MV-4-11 (cell line): Measurements from ENCODE around the gene ARHGEF19.
"Not testable (repeated sequence)": the region's sequence is repeated elsewhere in the genome, so short reads cannot be mapped to it uniquely, and the experiment has no call there.

Experiments used
- DNase-seq: peaks from one replicate; lab custom pipeline; 2025; lab: John Stamatoyannopoulos, UW

The ARHGEF19 gene

DNA sequence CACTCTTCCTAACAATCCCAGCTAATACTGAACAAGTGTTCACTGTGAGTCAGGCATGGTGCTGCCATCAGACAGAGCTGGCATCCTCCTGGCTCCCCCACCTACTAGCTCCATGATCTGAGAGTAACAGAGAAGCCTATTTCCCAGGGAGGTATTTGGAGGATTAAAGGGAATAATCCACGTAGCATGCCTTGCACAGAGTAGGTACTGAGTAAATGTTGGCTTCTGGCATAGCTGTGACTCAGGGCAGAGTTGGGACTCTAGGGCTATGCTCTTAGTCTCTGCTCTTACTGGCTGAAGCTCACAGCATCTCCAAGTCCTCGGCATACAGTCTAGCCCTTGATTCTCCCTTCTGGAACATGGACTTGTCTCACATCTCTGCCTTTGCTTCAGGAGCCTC is 8.2 kb downstream of the ARHGEF19 start:
- no peak for DNase-seq

- no peak for DNase-seq
These were observed 8.9 kb downstream of the ARHGEF19 start for GRCh38 chr1:16203550-16203949.

DNA sequence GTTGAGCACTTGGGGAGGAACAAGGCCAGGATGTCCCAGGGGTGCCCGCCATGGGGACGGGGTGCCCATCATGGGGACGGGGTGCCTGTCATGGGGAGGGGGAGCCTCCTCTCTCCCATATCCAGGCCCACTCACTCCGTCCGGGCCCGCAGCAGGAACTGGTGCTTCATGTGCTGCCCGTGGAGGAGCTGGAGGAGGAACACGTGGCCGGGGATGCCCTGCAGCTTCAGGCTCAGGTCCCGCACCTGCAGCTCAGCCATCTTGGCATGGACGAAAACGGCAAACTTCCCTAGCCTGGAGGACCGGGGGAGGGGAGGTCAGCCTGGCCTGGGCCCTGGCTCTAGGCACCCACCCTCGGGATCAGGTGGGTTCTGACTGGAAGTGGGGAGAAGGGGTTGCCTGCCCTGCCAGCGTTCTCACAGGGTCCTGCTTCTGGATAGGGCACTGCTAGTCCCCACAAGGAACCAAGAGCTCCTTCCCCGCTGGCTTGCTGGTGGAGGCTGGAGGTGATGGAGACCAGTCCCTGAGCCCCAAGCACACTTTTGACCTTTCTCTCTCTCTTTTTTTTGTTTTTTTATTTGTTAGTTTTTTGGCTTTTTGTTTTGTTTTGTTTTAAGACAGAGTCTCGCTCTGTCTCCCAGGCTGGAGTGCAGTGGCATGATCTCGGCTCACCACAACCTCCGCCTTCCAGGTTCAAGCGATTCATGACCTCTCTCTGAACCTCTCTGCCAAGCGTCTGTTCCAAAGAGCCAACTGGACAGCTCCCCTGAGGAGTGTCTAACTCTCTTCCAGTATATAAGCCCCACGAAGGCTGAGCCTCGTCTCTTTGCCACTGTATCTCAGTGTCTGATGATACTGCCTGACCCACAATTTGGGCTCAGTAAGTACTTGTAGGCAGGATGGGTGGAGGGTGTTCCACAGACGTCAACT is 9.9 kb downstream of the ARHGEF19 start:
- DNase-seq, result no peak

- DNase-seq, result no peak
These were observed 12.8 kb downstream of the ARHGEF19 start for GRCh38 chr1:16199700-16200099.

DNA sequence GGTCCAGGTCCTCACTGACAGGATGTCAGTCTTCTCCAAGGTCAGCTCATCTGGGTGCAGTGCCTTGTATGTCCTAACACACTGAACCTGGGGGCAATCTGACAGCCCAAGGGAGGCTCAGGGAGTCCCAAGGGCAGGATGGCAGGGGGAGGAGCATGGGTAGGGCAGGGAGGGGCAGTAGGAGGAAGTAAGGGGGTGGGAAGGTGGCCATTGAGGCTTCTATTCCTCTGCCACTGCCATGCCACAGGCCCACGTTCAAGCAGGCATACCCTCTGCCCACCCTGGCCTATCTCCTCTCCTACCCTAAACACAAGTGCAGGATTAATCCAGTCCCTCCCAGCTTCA is 13.3 kb downstream of the ARHGEF19 start:
- no peak for DNase-seq

GRCh38 chr1:16198444-16199156 is 13.9 kb downstream of the ARHGEF19 start:
- DNase-seq, result no peak

- no peak for DNase-seq
These were observed 15.6 kb downstream of the ARHGEF19 start for GRCh38 chr1:16196874-16197273.

DNA sequence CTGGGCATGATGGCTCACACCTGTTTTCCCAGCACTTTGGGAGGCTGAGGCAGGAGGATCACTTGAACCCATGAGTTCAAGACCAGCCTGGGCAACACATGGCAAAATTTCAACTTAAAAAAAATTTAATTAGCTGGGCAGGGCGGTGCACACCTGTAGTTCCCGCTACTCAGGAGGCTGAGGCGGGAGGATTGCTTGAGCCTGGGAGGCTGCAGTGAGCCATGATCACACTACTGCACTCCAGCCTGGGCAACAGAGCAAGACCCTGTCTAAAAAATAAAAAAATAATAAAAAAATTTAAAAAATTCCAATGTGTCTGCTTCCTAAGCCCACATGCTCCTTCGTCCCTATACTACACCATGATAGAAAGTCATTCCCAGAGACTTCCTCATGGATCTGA is 16.3 kb downstream of the ARHGEF19 start:
- not testable (repeated sequence) for DNase-seq

DNA sequence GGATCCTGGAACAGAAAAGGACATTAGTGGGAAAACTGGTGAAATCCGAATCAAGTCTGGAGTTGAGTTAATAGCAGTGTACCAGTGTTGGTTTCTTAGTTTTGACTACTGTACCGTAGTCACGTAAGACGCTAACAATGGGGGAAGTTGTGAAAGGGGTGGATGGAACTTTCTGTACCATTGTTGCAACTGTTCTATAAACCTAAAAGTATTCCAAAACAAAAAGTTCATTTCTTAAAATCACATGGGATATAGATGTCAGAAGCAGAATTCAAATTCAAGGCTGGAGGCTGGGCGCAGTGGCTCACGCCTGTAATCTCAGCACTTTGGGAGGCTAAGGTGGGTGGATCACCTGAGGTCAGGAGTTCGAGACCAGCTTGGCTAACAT is 16.9 kb downstream of the ARHGEF19 start:
- no peak for DNase-seq

GRCh38 chr1:16191916-16192546 is 20.4 kb downstream of the ARHGEF19 start:
- DNase-seq, result no peak

DNA sequence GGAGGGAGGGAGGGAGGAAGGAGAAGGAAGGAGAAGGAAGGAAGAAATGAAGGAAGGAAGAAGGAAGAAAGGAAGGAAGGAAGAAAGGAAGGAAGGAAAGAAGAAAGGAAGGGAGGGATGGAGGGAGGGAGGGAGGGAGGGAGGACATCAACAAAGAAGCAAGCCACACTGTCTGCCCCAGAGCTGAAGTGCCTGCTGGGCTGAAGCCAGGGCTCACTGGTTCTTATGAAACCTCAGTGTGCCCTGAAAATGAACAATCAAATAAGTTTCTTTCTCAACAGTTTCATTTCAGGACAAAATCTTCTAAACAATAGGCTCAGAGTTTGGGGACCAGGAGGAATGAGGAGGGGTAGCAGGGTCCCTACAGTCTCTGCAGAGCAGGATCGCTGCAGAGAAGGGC is 21.1 kb downstream of the ARHGEF19 start:
- no peak for DNase-seq

- DNase-seq, result no peak
These were observed 22.4 kb downstream of the ARHGEF19 start for GRCh38 chr1:16189921-16190621.

DNA sequence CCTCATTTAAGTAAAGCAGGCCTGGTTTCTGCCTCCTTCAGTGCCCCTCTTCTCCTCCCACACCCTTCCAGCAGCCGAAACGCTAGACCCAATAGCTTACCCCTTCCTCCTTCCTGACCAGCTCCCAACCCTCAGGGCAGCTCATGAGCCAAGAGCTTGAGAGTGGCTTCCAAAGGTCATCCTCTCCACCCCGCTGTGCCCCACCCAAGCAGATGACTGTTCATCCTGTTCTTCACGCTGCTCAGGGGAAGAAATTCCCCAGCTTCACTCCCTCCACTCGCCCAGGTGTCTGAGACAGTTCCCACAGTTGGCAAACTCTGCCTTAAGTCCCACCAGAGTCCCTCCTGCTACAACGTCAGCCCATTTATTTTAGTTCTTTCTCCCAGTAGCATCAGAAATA is 23.4 kb downstream of the ARHGEF19 start:
- DNase-seq, result no peak

- DNase-seq, result peak; percentile 15
These were observed 24.6 kb downstream of the ARHGEF19 start for GRCh38 chr1:16187748-16188401.

GRCh38 chr1:16186655-16187235 is 25.7 kb downstream of the ARHGEF19 start:
- DNase-seq, result no peak

DNA sequence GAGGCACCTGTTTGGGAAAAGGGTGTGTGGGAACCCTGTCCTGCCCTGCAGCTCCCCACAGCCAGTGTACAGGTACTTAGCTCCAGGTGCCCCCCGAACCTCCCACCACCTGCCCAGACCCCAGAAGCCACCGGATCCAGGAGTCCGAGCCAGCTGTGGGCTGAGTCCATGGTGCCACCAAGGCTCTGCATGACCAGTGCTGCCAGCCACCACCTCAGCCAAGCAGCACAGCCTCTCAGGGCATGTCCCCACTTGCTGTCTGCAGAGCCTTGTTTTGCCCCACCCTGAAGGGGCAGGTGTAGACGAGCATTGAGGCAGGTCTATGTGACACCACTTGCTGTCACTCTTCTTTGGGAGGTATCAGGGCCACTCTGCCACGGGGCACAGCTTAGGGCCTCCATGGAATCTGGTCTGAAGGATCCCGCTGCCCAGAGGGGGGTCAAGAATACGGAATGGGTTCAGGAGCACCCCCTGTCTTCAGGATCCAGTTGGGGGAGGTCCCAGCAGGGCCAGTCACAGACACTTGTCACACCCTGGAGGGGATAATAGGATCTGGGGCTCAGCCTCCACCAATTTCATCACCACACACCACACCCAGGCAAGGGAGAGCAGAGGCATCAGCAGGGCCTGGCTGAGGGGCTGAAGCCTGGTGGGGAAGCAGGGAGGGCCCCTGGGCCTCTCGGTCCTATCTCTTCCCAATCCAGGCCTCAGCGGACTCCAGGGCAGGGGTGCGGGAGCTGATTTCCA is 27.7 kb downstream of the ARHGEF19 start:
- DNase-seq, result no peak

DNA sequence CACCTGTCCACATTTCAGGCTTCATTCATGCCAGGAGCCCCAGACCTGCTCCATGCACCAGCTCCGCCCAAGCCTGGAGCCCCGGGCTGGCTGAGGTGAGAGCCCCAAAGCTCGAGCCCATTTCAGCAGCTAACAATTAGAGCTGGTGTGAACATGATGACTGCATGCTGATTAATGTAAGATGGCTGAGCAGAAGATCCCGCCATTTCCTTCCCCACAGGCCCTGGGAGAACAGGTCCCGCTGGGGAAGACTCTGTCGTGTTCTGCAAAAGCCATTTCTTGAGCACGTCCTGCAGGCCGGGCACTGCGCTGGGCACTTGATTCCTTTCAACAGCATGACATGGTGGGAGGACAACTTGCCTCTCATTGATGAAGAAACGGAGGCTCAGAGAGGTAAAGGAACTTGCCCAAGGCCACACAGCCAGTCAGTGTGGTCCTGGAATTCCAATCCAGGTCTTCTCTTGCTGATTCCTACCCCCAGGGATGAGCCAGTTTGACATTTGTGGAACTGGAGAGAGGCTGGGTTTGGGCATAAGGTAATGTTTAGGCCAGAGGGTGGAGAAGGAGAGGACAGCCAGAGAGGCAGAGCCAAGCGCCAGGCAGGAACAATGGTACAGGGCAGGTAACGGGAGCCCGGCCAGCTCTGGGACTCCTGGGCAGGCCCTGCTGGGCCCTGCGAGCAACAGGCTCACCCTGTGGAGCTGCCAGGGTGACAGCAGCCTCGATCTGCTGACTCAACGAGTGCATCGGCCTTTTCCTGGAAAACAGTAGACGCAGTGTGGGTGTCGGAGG is 28.5 kb downstream of the ARHGEF19 start:
- no peak for DNase-seq

DNA sequence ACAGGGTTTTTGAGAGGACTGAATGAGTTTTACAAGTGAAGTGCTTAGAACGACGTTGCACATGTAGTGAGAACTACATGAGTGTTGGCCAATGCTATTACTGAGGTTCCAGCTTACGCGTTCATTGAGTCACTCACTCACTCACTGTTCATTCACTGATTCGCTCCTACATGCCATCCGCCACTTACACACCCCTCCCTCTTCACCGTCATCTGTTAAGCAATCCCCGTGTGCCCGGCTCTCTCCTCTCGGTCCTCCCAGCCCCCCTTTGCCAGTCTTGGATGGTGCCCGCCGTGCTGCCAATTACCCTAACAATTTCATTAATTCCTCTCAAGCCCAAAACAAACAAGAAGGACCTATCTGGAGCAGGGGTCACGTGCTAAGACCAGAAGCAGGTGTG is 29.3 kb downstream of the ARHGEF19 start:
- peak; percentile 57 for DNase-seq

DNA sequence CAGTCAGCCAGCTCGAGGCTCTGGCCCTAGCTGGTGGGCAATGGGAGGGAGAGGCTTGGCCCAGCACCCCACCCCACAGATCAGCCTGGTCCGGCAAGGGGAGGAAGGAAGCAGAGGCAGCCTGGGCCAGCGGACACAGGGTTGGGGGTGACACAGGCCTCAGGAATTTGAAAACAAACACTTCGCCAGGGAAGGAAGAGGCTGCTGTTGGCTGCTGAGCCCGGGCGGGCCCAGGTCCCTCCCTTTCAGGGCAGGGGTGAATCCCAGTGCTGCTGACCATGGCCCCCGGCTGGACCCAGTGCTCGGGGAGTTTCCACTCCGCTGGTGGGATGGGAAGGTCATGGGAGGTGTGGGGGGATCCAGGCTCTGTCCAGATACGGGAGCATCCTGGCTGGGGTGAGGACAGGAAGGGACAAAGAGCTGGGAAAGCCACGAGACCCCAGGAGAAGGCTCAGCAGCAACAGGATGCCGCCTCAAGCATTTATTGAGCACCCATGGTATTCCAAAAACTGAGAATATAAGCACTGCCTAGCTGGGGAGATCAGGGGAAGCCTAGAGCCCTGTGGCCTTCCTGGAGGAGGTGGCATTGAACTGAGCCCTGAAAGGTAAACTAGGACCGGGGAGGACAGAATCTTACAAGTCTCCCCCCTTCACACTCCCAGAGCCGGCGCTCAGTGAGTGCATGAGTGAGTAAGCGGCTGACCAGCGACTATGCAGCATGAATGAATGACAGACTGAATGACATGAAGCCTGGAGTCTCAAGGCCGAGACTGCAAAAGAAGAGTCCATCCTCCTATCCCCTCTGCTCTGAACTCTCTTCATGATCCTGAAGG is 30.3 kb downstream of the ARHGEF19 start:
- no peak for DNase-seq
